H1 (cell line): ENCODE results near the gene SCAMP4. TPM values are rescaled to one million over a fixed set of nuclear protein-coding genes. Genes with fewer than 3 reads are reported as not detected.

Experiments used
- CTCF ChIA-PET: fragments of 300-600 bp; sonication (Branson Sonifier 250); formaldehyde crosslinking; loops from one replicate; lab custom pipeline; 2021; ENCODE audit not compliant: partially characterized antibody; lab: Charles Lee
- POLR2A ChIA-PET: fragments of 300-600 bp; sonication (Branson Sonifier 250); formaldehyde crosslinking; loops from one replicate; lab custom pipeline; 2021; ENCODE audit warnings: inconsistent platforms; ENCODE audit not compliant: partially characterized antibody; lab: Charles Lee
- DNase-seq, 2 experiments: peaks; one replicate each; pipeline versions ENCODE4 v3.0.0 to v3.0.0-alpha.2; 2010 to 2022; ENCODE audit warnings: low spot score in 2 of 2, low read depth in 1 of 2, mixed read lengths in 1 of 2
- FAIRE-seq: peaks from 2 replicates; lab custom pipeline; 2011; peaks lifted over from hg19 to GRCh38; lab: Jason Lieb, UNC
- H2AFZ ChIP-seq: 2 replicates; pipeline ENCODE4 v1.8.1; 2012; ENCODE audit warnings: low read length, inconsistent platforms
- H2AK5ac ChIP-seq: 2 replicates; pipeline ENCODE4 v1.6.1; 2013; ENCODE audit warnings: low read depth, low read length
- H2BK120ac ChIP-seq: replicated peaks from 2 replicates; pipeline ENCODE3; 2013; ENCODE audit warnings: low read depth, low read length, inconsistent platforms
- H2BK12ac ChIP-seq: 2 replicates; pipeline ENCODE4 v1.6.1; 2013; ENCODE audit warnings: low read depth, low read length
- H2BK15ac ChIP-seq: 2 replicates; pipeline ENCODE4 v1.6.1; 2013; ENCODE audit warnings: low read length
- H2BK20ac ChIP-seq: 2 replicates; pipeline ENCODE4 v1.6.1; 2013; ENCODE audit warnings: low read length
- H2BK5ac ChIP-seq: 2 replicates; pipeline ENCODE4 v1.6.1; 2013; ENCODE audit warnings: low read depth, low read length
- H3K14ac ChIP-seq: 2 replicates; pipeline ENCODE4 v1.6.1; 2013; ENCODE audit warnings: inconsistent platforms; ENCODE audit not compliant: insufficient read length
- H3K18ac ChIP-seq: 2 replicates; pipeline ENCODE4 v1.6.1; 2013; ENCODE audit warnings: low read length; ENCODE audit errors: extremely low read depth
- H3K23ac ChIP-seq: 2 replicates; pipeline ENCODE4 v1.6.1; 2013; ENCODE audit warnings: inconsistent platforms; ENCODE audit not compliant: insufficient read length
- H3K23me2 ChIP-seq: 2 replicates; pipeline ENCODE4 v1.6.1; 2013; ENCODE audit warnings: low read depth, low read length
- H3K27ac ChIP-seq: 2 replicates; pipeline ENCODE4 v1.6.1; 2011; ENCODE audit warnings: low read depth, low read length, inconsistent platforms
- H3K27me3 ChIP-seq, 4 experiments: replicated peaks in 1 of 4; 1 replicate in 1 of 4; 2 replicates in 3 of 4; pipeline versions ENCODE4 v1.6.1 to v1.8.1; 2011 to 2013; ENCODE audit warnings: low read length in 3 of 4, mild to moderate bottlenecking in 3 of 4, inconsistent platforms in 2 of 4, mixed read lengths in 2 of 4, moderate library complexity in 1 of 4; ENCODE audit not compliant: control insufficient read depth in 3 of 4, insufficient read depth in 3 of 4; ENCODE audit errors: extremely low read depth in 1 of 4
- H3K36me3 ChIP-seq, 4 experiments: 2 replicates each; pipeline versions ENCODE4 v1.6.1 to v1.8.1; 2011 to 2013; ENCODE audit warnings: mild to moderate bottlenecking in 4 of 4, low read length in 3 of 4, moderate library complexity in 2 of 4, control low read depth in 1 of 4, inconsistent platforms in 1 of 4; ENCODE audit not compliant: insufficient read depth in 4 of 4, control insufficient read depth in 2 of 4
- H3K4ac ChIP-seq: replicated peaks from 2 replicates; pipeline ENCODE3; 2013; ENCODE audit warnings: low read length, low read depth, mixed read lengths, inconsistent platforms; ENCODE audit not compliant: insufficient read length
- H3K4me1 ChIP-seq, 4 experiments: replicated peaks in 1 of 4; 1 replicate in 1 of 4; 2 replicates in 3 of 4; pipeline versions ENCODE4 v1.6.1 to v1.8.1; 2011 to 2013; ENCODE audit warnings: low read length in 3 of 4, inconsistent platforms in 2 of 4, mixed read lengths in 1 of 4; ENCODE audit not compliant: insufficient read depth in 4 of 4, control insufficient read depth in 3 of 4
- H3K4me2 ChIP-seq, 2 experiments: 2 replicates each; pipeline versions ENCODE4 v1.6.1 to v1.8.1; 2011 to 2013; ENCODE audit warnings: low read depth in 2 of 2, low read length in 2 of 2, control low read depth in 1 of 2, inconsistent platforms in 1 of 2, mild to moderate bottlenecking in 1 of 2; ENCODE audit not compliant: insufficient read depth in 1 of 2
- H3K4me3 ChIP-seq, 4 experiments: fragments of 200-600, 300-600 bp in 1 of 4; sonication (generic), shearing (Covaris generic), sonication (Bioruptor Twin) in 1 of 4; 2 replicates each; pipeline versions ENCODE4 v1.5.1 to v1.8.1; 2011 to 2016; ENCODE audit warnings: low read length in 4 of 4, low read depth in 3 of 4, control low read depth in 2 of 4, inconsistent platforms in 2 of 4, mild to moderate bottlenecking in 2 of 4, mixed read lengths in 1 of 4, moderate library complexity in 1 of 4; ENCODE audit not compliant: insufficient read depth in 2 of 4; ENCODE audit errors: extremely low read depth in 1 of 4
- H3K56ac ChIP-seq: replicated peaks from 2 replicates; pipeline ENCODE3; 2013; ENCODE audit warnings: low read depth, mild to moderate bottlenecking, mixed read lengths, low read length, inconsistent platforms; ENCODE audit not compliant: insufficient read length
- H3K79me1 ChIP-seq: 2 replicates; pipeline ENCODE4 v1.6.1; 2013; ENCODE audit warnings: low read depth, low read length, control low read depth
- H3K79me2 ChIP-seq, 2 experiments: 2 replicates each; pipeline versions ENCODE4 v1.6.1 to v1.8.1; 2012 to 2013; ENCODE audit warnings: low read length in 2 of 2, mild to moderate bottlenecking in 2 of 2, inconsistent platforms in 1 of 2; ENCODE audit not compliant: insufficient read depth in 2 of 2, control insufficient read depth in 1 of 2
- H3K9ac ChIP-seq, 4 experiments: replicated peaks in 1 of 4; 1 replicate in 1 of 4; 2 replicates in 3 of 4; pipeline versions ENCODE4 v1.6.1 to v1.8.1; 2011 to 2013; ENCODE audit warnings: low read depth in 3 of 4, low read length in 3 of 4, control low read depth in 2 of 4, mild to moderate bottlenecking in 2 of 4, moderate library complexity in 2 of 4, inconsistent platforms in 1 of 4; ENCODE audit errors: extremely low read depth in 1 of 4
- H3K9me3 ChIP-seq, 2 experiments: 2 replicates each; pipeline versions ENCODE4 v1.6.1 to v1.8.1; 2012 to 2013; ENCODE audit warnings: mild to moderate bottlenecking in 2 of 2, moderate library complexity in 2 of 2, control low read depth in 1 of 2, inconsistent platforms in 1 of 2, low read depth in 1 of 2, low read length in 1 of 2, mixed read lengths in 1 of 2; ENCODE audit not compliant: insufficient read depth in 2 of 2
- H4K20me1 ChIP-seq, 2 experiments: replicated peaks in 1 of 2; 2 replicates each; pipeline versions ENCODE3 to v1.8.1; 2011 to 2013; ENCODE audit warnings: inconsistent platforms in 2 of 2, low read length in 2 of 2, mild to moderate bottlenecking in 1 of 2; ENCODE audit not compliant: insufficient read depth in 2 of 2, control insufficient read depth in 1 of 2
- H4K5ac ChIP-seq: 2 replicates; pipeline ENCODE4 v1.6.1; 2013; ENCODE audit warnings: low read length, low read depth, mixed read lengths, inconsistent platforms; ENCODE audit not compliant: insufficient read length
- H4K8ac ChIP-seq: 2 replicates; pipeline ENCODE4 v1.8.0; 2013; ENCODE audit warnings: mild to moderate bottlenecking, moderate library complexity, low read length, inconsistent platforms; ENCODE audit not compliant: insufficient read depth; ENCODE audit errors: extremely low read depth
- H4K91ac ChIP-seq: replicated peaks from 2 replicates; pipeline ENCODE3; 2013; ENCODE audit warnings: low read length, mixed read lengths, inconsistent platforms; ENCODE audit not compliant: insufficient read length
- GABPA ChIP-seq: IDR thresholded peaks from 2 replicates; pipeline ENCODE4 v1.6.1; 2011; ENCODE audit warnings: mild to moderate bottlenecking, low read length, moderate library complexity, borderline replicate concordance; ENCODE audit not compliant: insufficient read depth
- WGBS, 2 experiments: shearing (Covaris generic) in 1 of 2; methylation state at CpG; one replicate each; pipeline versions ENCODE4 v1.1.6 to v1.1.7; 2013 to 2015; ENCODE audit warnings: low lambda C conversion rate in 2 of 2, mixed read lengths in 2 of 2, inconsistent platforms in 1 of 2, low coverage in 1 of 2, missing lambda C conversion rate in 1 of 2; ENCODE audit not compliant: insufficient replicate concordance in 2 of 2, insufficient coverage in 1 of 2, insufficient read length in 1 of 2; ENCODE audit errors: extremely low coverage in 1 of 2, missing lambda C conversion rate in 1 of 2; 5-methylcytosine and 5-hydroxymethylcytosine counted together
- polyA plus RNA-seq, 7 experiments: library from polyadenylated mRNA; depleted of rRNA in 3 of 7; stranded (reverse) in 5 of 7; unstranded in 2 of 7; fragments of >200 nt in 5 of 7; fragments of 200-250 nt in 2 of 7; gene quantifications; 1 replicate in 5 of 7; 2 replicates in 1 of 7; 4 replicates in 1 of 7; pipeline versions ENCODE4 v1.2.1 to v1.2.3, GENCODE V29; 2011 to 2013; ENCODE audit warnings: missing spikeins in 2 of 7, mixed read lengths in 2 of 7
- total RNA-seq: library from RNA; stranded (reverse); fragmentation: NEBNext Ultra II Directional; extraction: Animal tissue kit (Norgen Biotek cat#: 25700); gene quantifications from 2 replicates; pipeline ENCODE4 v1.2.1, GENCODE V29; 2021

SCAMP4 gene
- total and polyA plus RNA-seq, 2 of the 8 experiments (the other 6 are each of a cell fraction or from before 2014, with no cell fraction given), result 17.1 to 61.4 TPM

GRCh38 chr19:1862068-1862423 lies 43.2 kb upstream of the SCAMP4 start:
- Histone ChIP-seq H3K79me2 (peaks cover 18 to 53% of the 10 kb centered on the region in 2 experiments; a peak in 3 of 4 replicates), H3K23ac (no peak overlapping the region), H3K14ac (no peak overlapping the region), H3K23me2 (peaks cover 10% of the 10 kb centered on the region; the same call in 1 of the 2 replicates), H3K18ac (no peak overlapping the region; the same call in 1 of the 2 replicates), H2AFZ (no peak overlapping the region), H2BK15ac (no peak overlapping the region), H2AK5ac (no peak overlapping the region), H4K5ac (no peak overlapping the region), H2BK20ac (no peak overlapping the region), H4K20me1 (peaks cover 32 to 49% of the 10 kb centered on the region in 2 experiments), H3K56ac (no peak overlapping the region), H4K91ac (no peak overlapping the region), H3K79me1 (peaks cover 16% of the 10 kb centered on the region), H3K4me3 (peak overlapping the region; percentile 66 to 84 (median 76)), H3K9me3 (no peaks in the 10 kb centered on the region), H2BK120ac (no peak overlapping the region), H3K4me2 (peak overlapping the region; percentile 89 to 90), H3K27ac (no peak overlapping the region), H3K36me3 (no peaks in the 10 kb centered on the region), H3K4me1 (peaks cover 0 to 50% (median 35%) of the 10 kb centered on the region in 4 experiments; a peak in 6 of 7 replicates), H2BK5ac (no peak overlapping the region; the same call in 1 of the 2 replicates), H3K9ac (peak overlapping the region in 3 of 4 experiments; percentile 7 to 52 (median 25); a peak in 2 of 7 replicates), H2BK12ac (no peak overlapping the region), H3K27me3 (peaks cover 0 to 15% (median 6%) of the 10 kb centered on the region in 4 experiments; a peak in 5 of 7 replicates), H3K4ac (no peak overlapping the region), H4K8ac (peak overlapping the region; percentile 62; the same call in 1 of the 2 replicates)
- DNase-seq, result no peak
- POLR2A ChIA-PET, result interaction anchor here (1.3 kb wide), 1 partner anchor 13 kb away, joined by 4 read pairs; the partner anchor contains the start of gene REXO1
- no peak for FAIRE-seq
- TF ChIP-seq GABPA, result no peak
- CTCF ChIA-PET, result no interaction called here
- WGBS, 2 experiments, result 1% methylated on average over 18 of the region's 21 CpGs; no CpG with 5 or more reads in 1 of the 2 experiments
